ENCODE data around the gene IFT81. TPM values are rescaled to one million over a fixed set of nuclear protein-coding genes. Genes with fewer than 3 reads are reported as not detected.

Gene IFT81
- total and polyA plus RNA-seq, 2 of the 13 experiments (the other 11 are each of a cell fraction or from before 2014, with no cell fraction given) = 4.2 to 13.0 TPM

GRCh38 chr12:110102255-110102654, 21.9 kb upstream of the IFT81 start (continued):
- TF ChIP-seq ELK4 (CRISPR knock-in tag; IDR thresholded peaks at IDR 0.05; ENCODE audit: borderline replicate concordance) = no peak
- TF ChIP-seq HNF4G (IDR thresholded peaks at IDR 0.05; ENCODE audit: borderline replicate concordance, low read depth, low read length) = no peak
- no peak for TF ChIP-seq HNF4G (CRISPR knock-in tag; IDR thresholded peaks at IDR 0.05; ENCODE audit: borderline replicate concordance, low read depth)
- TF ChIP-seq TFDP1 (CRISPR knock-in tag; IDR thresholded peaks at IDR 0.05; ENCODE audit: borderline replicate concordance) = no peak
- no peak for TF ChIP-seq REPIN1 (CRISPR knock-in tag; IDR thresholded peaks at IDR 0.05; ENCODE audit: borderline replicate concordance, low read depth)
- no peak for TF ChIP-seq ZNF207 (IDR thresholded peaks at IDR 0.05; ENCODE audit: borderline replicate concordance)
- TF ChIP-seq LBX2 (CRISPR knock-in tag; IDR thresholded peaks at IDR 0.05; ENCODE audit: borderline replicate concordance) = no peak
- peak; percentile 81 for TF ChIP-seq RAD21 (CRISPR knock-in tag; IDR thresholded peaks at IDR 0.05)
- TF ChIP-seq ERF (CRISPR knock-in tag; IDR thresholded peaks at IDR 0.05) = no peak
- TF ChIP-seq DZIP1 (CRISPR knock-in tag; IDR thresholded peaks at IDR 0.05) = no peak
- no peak for TF ChIP-seq ZNF276 (CRISPR knock-in tag; IDR thresholded peaks at IDR 0.05; ENCODE audit: low read depth)
- no peak; the same call in 1 of the 2 replicates for TF ChIP-seq PHF21A (CRISPR knock-in tag; IDR thresholded peaks at IDR 0.05)
- TF ChIP-seq ZNF296 (CRISPR knock-in tag; conservative IDR thresholded peaks at IDR 0.05) = no peak
- no peak for TF ChIP-seq HINFP (CRISPR knock-in tag; IDR thresholded peaks at IDR 0.05; ENCODE audit: low read depth)
- TF ChIP-seq ZNF616 (CRISPR knock-in tag; IDR thresholded peaks at IDR 0.05; ENCODE audit: low read depth) = no peak
- TF ChIP-seq ZNF687 (CRISPR knock-in tag; IDR thresholded peaks at IDR 0.05) = no peak

Data from HepG2 (cell line).